Measurements from ENCODE around the gene TAF4B.
"Not testable (repeated sequence)": the region's sequence is repeated elsewhere in the genome, so short reads cannot be mapped to it uniquely, and the experiment has no call there.

Gene TAF4B

DNA sequence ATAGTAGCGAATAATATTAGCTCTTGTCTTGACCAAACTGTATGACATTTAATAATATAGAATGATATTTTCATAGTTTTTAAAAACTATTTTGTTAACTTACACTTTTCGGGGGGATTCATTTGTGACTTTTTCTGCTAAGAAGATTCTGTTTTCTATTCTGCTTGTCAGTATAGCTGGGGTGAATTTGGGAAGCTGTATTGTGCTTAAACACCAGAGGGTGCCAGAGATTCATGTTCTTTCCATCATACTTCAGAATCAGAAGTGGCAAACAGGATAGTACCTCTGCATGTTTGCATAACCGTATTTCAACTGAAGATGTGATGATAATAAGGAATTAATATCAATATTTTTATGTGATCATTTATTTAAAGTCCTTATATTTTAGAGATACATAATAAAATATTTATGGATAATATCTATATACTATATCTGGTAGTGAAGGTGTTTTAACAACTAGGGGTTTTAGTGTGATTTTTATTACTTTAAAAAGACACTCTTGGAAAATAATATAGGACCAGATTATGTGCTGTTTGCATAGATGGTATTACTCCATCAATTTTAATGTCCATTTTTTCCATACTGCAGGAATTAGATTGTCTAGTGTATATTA is 81.0 kb downstream of the TAF4B start:
- no peak for DNase-seq (ENCODE audit: low read depth in 2 of 2)

GRCh38 chr18:26309281-26309680 is 83.0 kb downstream of the TAF4B start:
- DNase-seq (ENCODE audit: low read depth in 2 of 2) = no peak

GRCh38 chr18:26312199-26312598 is 86.0 kb downstream of the TAF4B start:
- no peak for DNase-seq (ENCODE audit: low read depth in 2 of 2)

- DNase-seq (ENCODE audit: low read depth in 2 of 2) = no peak
These were observed 91.2 kb downstream of the TAF4B start for GRCh38 chr18:26317398-26317797.

DNA sequence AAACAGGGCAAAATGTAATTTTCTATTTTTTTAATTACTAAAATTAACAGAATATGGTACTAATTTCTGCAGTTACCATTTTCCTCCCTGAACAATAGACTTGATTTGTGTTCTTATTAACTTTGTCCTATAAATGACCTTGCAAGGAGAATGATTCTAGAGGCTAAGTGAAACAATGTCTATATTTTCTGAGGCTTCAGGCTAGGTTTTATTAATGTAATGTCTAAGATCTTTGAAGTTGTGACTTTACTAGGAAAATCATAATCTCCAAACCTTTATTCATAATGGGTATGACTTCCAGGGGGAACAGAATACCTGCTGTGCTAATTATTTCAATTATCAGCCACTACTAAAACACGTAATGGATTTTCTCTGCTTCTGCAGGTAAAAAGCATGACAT is 94.4 kb downstream of the TAF4B start:
- DNase-seq (ENCODE audit: low read depth in 2 of 2) = no peak

DNA sequence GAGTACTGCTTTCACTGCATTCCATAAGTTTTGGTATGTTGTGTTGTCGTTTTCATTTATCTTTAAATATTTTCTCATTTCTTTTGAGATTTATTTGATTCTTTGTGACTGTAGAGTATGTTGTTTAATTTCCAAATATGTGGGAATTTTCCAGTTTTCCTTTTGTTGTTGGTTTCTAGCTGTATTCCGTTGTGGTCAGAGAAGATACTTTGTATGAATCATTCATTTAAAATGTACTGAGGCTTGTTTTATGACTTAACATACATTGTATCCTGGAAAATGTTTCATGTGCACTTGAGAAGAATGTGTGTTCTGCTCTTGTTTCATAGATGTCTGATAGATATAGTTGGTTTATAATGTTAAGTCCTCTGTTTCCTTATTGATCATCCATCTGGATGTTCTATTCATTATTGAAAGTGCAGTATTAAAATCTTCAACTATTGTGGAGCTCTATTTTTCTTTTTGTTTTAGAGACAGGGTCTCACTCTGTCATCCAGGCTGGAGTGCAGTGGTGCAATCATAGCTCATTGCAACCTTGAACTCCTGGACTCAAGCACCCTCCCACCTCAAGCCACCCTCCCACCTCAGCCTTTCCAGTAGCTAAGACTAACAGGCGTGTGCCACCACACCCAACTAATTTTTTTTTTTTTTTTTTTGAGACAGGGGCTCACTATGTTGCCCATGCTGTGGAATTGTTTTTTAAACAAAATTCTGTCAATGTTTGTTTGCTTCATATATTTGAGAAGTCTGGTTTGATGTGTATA is 96.8 kb downstream of the TAF4B start:
- no peak for DNase-seq (ENCODE audit: low read depth in 2 of 2)

DNA sequence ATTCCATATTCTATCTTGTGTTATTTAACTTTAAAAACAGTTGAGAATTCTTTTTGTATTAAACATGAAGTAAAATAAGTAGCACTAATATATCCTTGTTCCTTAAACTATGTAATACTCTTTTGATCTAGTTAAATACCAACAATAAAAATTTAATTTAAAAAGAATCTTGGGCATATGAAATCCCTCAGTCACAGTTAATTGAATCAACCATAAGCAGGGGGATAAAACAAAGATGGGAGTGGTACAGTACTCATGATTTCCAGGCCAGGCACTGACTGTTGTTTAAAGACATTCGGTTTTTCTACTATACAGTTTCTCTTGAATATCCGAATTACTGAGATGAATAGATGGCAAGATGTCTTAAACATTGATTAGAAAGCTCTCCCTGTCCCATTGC is 99.5 kb downstream of the TAF4B start:
- no peak for DNase-seq (ENCODE audit: low read depth in 2 of 2)

- no peak for DNase-seq (ENCODE audit: low read depth in 2 of 2)
These were observed 100.8 kb downstream of the TAF4B start for GRCh38 chr18:26327062-26327461.

GRCh38 chr18:26332991-26333390 is 106.7 kb downstream of the TAF4B start:
- no peak for DNase-seq (ENCODE audit: low read depth in 2 of 2)

DNA sequence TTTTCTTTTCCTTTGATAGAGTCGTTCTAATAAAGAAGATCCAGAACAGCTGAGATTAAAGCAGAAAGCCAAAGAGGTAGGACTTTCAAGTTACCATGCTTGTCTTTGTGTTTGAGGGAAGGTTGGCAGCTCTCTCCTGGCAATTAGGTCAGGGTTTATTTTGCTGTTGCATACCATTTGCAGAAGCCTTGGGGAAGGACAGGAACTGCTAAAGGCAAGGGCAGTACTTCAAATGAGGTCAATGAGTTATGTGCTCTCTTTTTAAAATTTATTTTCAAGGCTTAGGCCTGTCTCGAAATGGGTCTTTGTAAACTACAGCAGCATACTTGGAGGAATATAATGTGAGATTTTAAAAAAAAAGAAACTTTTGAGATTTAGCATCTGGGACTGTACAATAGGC is 108.9 kb downstream of the TAF4B start:
- DNase-seq (ENCODE audit: low read depth in 2 of 2) = no peak

- no peak for DNase-seq (ENCODE audit: low read depth in 2 of 2)
These were observed 109.6 kb downstream of the TAF4B start for GRCh38 chr18:26335571-26336487.

DNA sequence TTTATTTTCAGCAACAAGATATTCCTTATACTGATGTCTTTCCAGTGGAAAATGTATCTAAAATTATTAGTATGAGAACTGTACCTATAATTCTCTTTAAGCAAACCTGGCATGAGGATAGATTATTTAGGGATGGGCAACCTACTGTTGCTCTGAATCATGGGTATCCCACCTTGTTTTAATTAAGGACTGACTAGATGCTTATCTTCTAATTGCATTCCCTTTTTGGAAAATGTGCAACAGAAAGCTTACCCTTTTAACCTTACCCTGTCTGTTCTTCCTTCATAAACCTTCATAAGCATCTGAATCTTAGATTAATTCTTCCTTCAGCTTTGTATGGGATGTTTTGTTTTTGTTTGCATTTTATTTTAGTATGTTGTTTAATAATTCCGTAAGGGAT is 110.3 kb downstream of the TAF4B start:
- no peak for DNase-seq (ENCODE audit: low read depth in 2 of 2)

- DNase-seq (ENCODE audit: low read depth in 2 of 2) = no peak
These were observed 116.4 kb downstream of the TAF4B start for GRCh38 chr18:26342646-26343045.

DNA sequence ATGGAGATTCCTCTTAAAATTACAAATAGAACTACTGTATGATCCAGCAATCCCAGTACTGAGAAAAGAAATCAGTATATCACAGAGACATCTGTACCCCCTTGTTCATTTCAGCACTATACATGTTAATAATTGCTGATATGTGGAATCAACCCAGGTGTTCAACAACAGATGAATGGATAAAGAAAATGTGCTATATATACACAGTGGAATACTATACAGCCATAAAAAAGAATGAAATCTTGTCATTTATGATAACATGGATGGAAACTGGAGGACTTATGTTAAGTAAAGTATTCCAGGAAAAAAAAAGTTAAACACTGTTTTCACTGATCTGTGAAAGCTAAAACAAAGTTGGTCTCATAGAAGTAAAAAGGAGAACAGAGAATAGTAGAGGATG is 124.7 kb downstream of the TAF4B start:
- DNase-seq (ENCODE audit: low read depth in 2 of 2) = no peak

GRCh38 chr18:26356045-26356785 is 130.0 kb downstream of the TAF4B start:
- no peak for DNase-seq (ENCODE audit: low read depth in 2 of 2)

- no peak for DNase-seq (ENCODE audit: low read depth in 2 of 2)
These were observed 131.7 kb downstream of the TAF4B start for GRCh38 chr18:26357960-26358359.

GRCh38 chr18:26362021-26362420 is 135.8 kb downstream of the TAF4B start:
- no peak for DNase-seq (ENCODE audit: low read depth in 2 of 2)

GRCh38 chr18:26367425-26367824 is 141.2 kb downstream of the TAF4B start:
- DNase-seq (ENCODE audit: low read depth in 2 of 2) = no peak

GRCh38 chr18:26370037-26370436 is 143.8 kb downstream of the TAF4B start:
- no peak for DNase-seq (ENCODE audit: low read depth in 2 of 2)

DNA sequence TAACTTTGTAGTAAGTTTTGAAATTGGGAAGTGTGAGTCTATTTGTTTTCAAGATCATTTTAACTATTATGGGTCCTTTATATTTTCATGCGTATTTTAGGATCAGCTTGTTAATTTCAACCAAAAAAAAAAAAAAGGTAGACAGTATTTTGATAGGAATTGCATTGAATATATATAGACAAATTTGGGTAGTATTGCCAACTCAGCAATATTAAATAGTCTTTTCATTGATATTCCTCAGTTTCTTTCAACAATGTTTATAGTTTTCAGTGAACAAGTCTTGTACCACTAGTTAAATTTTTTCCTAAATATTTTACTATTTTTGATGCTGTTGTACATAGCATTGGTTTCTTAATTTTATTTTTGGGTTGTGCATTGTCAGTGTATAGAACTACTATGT is 149.9 kb downstream of the TAF4B start:
- DNase-seq (ENCODE audit: low read depth in 2 of 2) = no peak

GRCh38 chr18:26378701-26379100 is 152.5 kb downstream of the TAF4B start:
- no peak for DNase-seq (ENCODE audit: low read depth in 2 of 2)

- not testable (repeated sequence) for DNase-seq (ENCODE audit: low read depth in 2 of 2)
These were observed 155.3 kb downstream of the TAF4B start for GRCh38 chr18:26381555-26381954.
